Endothelial cell (in vitro differentiated cells): ENCODE measurements around the gene OR4M1. TPM values are rescaled to one million over a fixed set of nuclear protein-coding genes. Genes with fewer than 3 reads are reported as not detected.
"Not testable (repeated sequence)": the region's sequence is repeated elsewhere in the genome, so short reads cannot be mapped to it uniquely, and the experiment has no call there.

Experiments used
- DNase-seq: peaks from one replicate; pipeline ENCODE4 v3.0.0; 2021; ENCODE audit warnings: low spot score
- H3K27ac Mint-ChIP-seq: one replicate; pipeline ENCODE4 v1.8.0; 2021; ENCODE audit warnings: mixed read lengths, inconsistent platforms; ENCODE audit not compliant: unreplicated experiment
- H3K27me3 Mint-ChIP-seq: one replicate; pipeline ENCODE4 v1.8.0; 2021; ENCODE audit warnings: mild to moderate bottlenecking, moderate library complexity, mixed read lengths, inconsistent platforms; ENCODE audit not compliant: unreplicated experiment
- H3K36me3 Mint-ChIP-seq: one replicate; pipeline ENCODE4 v1.8.0; 2021; ENCODE audit warnings: mild to moderate bottlenecking, low read depth, mixed read lengths, inconsistent platforms; ENCODE audit not compliant: unreplicated experiment
- H3K4me1 Mint-ChIP-seq: one replicate; pipeline ENCODE4 v1.8.0; 2021; ENCODE audit warnings: mild to moderate bottlenecking, mixed read lengths, inconsistent platforms; ENCODE audit not compliant: unreplicated experiment
- H3K4me3 Mint-ChIP-seq: one replicate; pipeline ENCODE4 v1.8.0; 2021; ENCODE audit warnings: mild to moderate bottlenecking, mixed read lengths, inconsistent platforms; ENCODE audit not compliant: unreplicated experiment
- H3K9me3 Mint-ChIP-seq: one replicate; pipeline ENCODE4 v1.8.0; 2021; ENCODE audit warnings: mixed read lengths, inconsistent platforms; ENCODE audit not compliant: unreplicated experiment
- long read RNA-seq: library from polyadenylated mRNA; unstranded; transcript quantifications from one replicate; pipeline ENCODE4 v2.0.0, GENCODE V29; 2020; ENCODE audit not compliant: unreplicated experiment
- total RNA-seq: library from RNA; stranded (reverse); fragmentation: NEBNext Ultra II Directional; extraction: Animal tissue kit (Norgen Biotek cat#: 25700); gene quantifications from one replicate; pipeline ENCODE4 v1.2.1, GENCODE V29; 2021; ENCODE audit not compliant: unreplicated experiment
- TF ChIP-seq, protein P1 (sequence below): fragments of 200-600 bp; sonication (generic); IDR thresholded peaks from one replicate; pipeline ENCODE4 v1.5.0; 2021; ENCODE audit warnings: antibody characterized with exemption; ENCODE audit not compliant: unreplicated experiment

The OR4M1 gene, protein sequence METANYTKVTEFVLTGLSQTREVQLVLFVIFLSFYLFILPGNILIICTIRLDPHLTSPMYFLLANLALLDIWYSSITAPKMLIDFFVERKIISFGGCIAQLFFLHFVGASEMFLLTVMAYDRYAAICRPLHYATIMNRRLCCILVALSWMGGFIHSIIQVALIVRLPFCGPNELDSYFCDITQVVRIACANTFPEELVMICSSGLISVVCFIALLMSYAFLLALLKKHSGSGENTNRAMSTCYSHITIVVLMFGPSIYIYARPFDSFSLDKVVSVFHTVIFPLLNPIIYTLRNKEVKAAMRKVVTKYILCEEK
- total RNA-seq = not detected
- long read RNA-seq = 0 reads

DNA sequence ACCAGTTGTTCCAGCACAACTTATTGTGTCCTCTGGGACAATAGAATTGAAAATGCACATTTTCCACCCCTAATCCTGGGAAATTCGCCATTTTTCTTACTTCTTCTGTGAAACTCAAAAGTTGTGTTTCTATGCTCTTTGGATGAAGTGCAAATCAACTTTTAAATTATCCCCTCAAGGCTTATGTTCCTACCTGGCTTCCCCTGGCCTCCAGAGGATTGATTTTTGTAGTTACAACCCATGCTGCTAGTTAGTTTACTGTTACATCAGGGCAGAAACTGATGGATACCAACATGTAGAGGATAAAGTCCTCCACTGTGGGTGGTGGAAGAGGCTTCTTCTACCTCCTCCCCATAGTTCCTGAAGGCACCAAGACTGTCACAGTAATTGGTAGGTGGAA lies at the start of gene OR4M1:
Gene OR4M1 (plus strand): TSS at position 301 of the 400 bp plus-strand sequence. CDS start 6,819 bp downstream, outside the sequence.
- H3K4me1 Mint-ChIP-seq = not testable (repeated sequence)

DNA sequence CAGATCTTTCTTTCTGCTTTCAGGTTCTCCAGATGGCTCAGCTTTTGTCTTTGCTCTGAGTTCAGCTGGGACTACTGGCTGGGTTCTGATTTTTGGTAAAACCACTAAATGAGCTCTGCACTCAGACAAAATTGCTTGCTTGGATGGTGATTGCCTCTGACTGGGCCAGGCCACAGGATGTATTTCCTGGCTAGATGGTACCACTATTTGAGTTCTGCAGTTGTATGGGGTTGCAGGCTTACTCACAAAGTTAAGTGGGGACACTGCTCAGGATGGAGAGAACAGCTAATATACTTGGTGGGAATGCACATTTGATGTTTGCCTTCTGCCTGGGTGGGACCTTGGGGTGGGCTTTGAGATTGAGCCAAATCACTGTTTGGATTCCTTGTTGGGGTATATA lies 43.9 kb upstream of the OR4M1 start:
- H3K9me3 Mint-ChIP-seq = peaks cover 17% of the 10 kb centered on the region
- peaks cover 5% of the 10 kb centered on the region for H3K36me3 Mint-ChIP-seq
- H3K27ac Mint-ChIP-seq = no peak overlapping the region
- H3K4me3 Mint-ChIP-seq = no peak overlapping the region
- no peak for DNase-seq
- TF ChIP-seq, protein P1, sequence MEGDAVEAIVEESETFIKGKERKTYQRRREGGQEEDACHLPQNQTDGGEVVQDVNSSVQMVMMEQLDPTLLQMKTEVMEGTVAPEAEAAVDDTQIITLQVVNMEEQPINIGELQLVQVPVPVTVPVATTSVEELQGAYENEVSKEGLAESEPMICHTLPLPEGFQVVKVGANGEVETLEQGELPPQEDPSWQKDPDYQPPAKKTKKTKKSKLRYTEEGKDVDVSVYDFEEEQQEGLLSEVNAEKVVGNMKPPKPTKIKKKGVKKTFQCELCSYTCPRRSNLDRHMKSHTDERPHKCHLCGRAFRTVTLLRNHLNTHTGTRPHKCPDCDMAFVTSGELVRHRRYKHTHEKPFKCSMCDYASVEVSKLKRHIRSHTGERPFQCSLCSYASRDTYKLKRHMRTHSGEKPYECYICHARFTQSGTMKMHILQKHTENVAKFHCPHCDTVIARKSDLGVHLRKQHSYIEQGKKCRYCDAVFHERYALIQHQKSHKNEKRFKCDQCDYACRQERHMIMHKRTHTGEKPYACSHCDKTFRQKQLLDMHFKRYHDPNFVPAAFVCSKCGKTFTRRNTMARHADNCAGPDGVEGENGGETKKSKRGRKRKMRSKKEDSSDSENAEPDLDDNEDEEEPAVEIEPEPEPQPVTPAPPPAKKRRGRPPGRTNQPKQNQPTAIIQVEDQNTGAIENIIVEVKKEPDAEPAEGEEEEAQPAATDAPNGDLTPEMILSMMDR = no peak
- no peaks in the 10 kb centered on the region for H3K4me1 Mint-ChIP-seq
- H3K27me3 Mint-ChIP-seq = no peaks in the 10 kb centered on the region

More for the DNA sequence above, at the start of gene OR4M1:
- not testable (repeated sequence) for H3K27me3 Mint-ChIP-seq, H3K27ac Mint-ChIP-seq, H3K36me3 Mint-ChIP-seq, DNase-seq
- H3K4me3 Mint-ChIP-seq = peak within 1 kb of the TSS; percentile 13
- H3K9me3 Mint-ChIP-seq = peaks cover 50% of the 10 kb centered on the region

DNA sequence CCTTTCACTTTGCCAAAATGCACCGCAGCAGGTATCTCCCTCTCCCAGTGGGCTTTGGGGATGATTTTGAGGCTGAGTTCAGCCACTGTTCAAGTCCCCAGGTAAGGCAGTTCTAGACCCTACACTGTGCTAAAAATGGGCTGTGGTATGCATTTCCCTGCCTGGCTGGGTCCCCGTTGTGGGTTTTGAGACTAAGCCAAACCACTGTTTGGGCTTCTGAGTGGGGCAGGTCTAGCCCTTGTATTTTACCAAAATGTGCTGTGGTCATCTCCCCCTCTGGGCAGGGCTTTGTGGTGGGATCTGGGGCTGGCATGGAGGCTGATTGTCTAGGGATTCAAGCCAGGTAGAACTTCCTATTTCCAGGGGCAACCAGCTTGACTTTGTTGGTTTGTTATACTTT lies 43.5 kb upstream of the OR4M1 start:
- Mint-ChIP-seq H3K4me3 (no peak overlapping the region), H3K9me3 (peaks cover 17% of the 10 kb centered on the region), H3K27me3 (no peaks in the 10 kb centered on the region), H3K4me1 (no peaks in the 10 kb centered on the region), H3K36me3 (peaks cover 5% of the 10 kb centered on the region), H3K27ac (no peak overlapping the region)
- DNase-seq = no peak
- TF ChIP-seq, protein P1 = no peak

DNA sequence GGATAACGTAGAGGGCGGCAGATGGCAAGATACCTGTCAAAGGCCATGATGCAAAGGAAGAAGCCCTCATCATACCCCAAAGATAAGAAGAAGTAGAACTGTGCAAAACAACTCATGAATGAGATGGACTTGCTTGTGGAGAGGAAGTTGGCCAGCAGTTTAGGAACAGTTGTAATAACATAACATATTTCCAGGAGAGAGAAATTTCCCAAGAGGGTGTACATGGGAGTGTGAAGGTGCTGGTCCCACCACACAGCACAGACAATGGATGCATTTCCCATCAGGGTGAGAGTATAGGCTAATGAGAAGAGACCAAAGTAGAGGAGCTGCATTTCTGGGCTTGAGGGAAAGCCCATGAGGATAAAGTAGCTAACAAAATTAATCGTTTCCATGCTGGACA lies 39.4 kb upstream of the OR4M1 start:
- peaks cover 24% of the 10 kb centered on the region for H3K9me3 Mint-ChIP-seq
- not testable (repeated sequence) for H3K4me3 Mint-ChIP-seq, H3K27ac Mint-ChIP-seq, DNase-seq, H3K27me3 Mint-ChIP-seq, H3K36me3 Mint-ChIP-seq, H3K4me1 Mint-ChIP-seq

DNA sequence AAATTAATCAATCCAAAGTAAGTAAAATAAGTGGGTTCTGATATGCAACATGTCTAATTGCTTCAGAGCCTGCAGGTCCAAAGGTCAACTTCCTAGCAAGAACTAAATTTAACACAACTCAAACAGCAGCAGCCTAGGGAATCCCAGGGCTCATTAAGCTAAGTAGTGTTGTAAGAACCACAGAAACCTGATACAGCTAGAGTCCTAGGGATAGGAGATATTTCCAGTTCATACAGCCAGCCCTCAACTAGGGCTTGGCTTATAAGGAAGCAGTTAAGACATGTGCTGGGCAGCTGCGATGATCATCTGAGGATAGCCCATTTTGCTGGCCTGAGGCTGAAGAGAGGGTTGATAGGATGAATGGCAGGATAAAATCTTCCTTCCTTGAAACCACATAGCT lies 30.0 kb upstream of the OR4M1 start, which contains the start of gene OR4Q3:
Gene OR4Q3 (plus strand): TSS at position 316 of the 400 bp plus-strand sequence.
- TF ChIP-seq, protein P1 = no peak
- Mint-ChIP-seq H3K36me3 (no peaks in the 10 kb centered on the region), H3K4me3 (no peak within 1 kb of the TSS), H3K27ac (no peak within 1 kb of the TSS), H3K9me3 (peaks cover 27% of the 10 kb centered on the region), H3K4me1 (no peaks in the 10 kb centered on the region), H3K27me3 (no peaks in the 10 kb centered on the region)
- no peak for DNase-seq

DNA sequence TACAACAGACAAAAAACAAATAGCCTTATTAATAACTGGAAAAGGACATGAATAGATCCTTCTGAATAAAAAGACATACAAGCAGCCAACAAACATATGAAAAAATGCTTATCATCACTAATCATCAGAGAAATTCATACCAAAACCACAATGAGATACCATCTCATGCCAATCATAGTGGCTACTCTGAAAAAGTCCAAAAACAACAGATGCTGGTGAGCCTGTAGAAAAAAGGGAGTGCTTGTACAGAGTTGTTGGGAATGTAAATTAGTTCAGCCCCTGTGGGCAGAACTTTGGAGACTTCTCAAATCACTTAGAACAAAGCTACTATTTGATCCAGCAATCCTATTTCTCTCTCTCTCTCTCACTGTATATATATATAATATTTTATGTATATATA lies 21.0 kb upstream of the OR4M1 start:
- not testable (repeated sequence) for H3K4me1 Mint-ChIP-seq, H3K27me3 Mint-ChIP-seq, H3K27ac Mint-ChIP-seq, DNase-seq, H3K36me3 Mint-ChIP-seq, H3K4me3 Mint-ChIP-seq
- peaks cover 18% of the 10 kb centered on the region for H3K9me3 Mint-ChIP-seq
